ENCODE data around the gene ACVR2B.

Gene ACVR2B

DNA sequence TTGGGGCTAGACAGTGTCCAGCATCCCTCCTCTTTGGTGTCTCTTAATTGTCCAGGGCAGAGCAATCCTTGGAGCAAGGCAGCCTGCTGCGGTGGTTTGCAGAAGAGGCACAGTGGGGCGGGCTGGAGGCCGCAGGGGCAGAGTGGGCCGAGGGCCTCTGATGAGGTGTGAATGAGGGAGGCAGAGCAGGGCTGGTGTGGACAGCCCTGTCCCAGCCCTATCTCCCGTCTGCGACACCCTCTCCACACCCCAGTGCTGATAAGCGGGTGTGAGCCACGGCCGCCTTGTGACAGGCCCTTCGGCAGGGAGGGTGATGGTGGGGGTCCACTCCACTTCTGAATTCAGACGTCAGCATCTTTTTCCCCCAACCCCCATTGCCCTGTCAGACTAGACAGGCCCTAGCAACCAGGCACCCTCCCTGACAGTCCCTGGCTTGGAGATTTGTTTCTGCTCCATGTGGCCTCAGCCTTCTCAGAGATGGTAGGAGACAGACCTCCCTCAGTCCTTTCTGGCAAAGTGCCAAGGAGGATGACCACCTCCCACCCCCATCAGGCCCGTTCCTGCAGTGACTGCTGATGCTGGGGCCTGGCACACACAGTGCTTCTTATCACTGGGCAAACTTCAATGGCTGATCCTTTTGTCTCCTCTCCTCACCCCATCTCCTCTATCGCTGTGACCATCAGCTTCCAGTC is 79.7 kb downstream of the ACVR2B start:
- DNase-seq (ENCODE audit: low read depth) = no peak

DNA sequence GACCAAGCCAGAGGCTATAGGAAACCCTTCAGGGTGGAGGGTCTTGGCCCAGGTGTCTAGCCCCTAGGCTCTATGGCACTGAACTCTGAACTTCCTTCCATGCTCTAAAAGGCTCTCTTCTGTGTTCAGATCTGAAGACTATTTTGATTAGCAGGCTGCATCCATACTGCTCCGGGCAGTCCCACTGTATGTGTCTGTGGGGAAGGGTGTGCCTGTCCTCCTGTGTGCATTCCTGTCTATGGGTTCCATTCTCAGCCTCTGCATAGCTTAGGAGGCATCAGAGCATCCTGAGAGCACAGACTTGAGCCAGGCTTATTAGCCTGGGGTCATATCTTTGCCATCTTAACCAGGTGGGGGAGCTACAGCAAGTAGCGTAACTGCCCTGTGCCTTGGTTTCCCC is 80.5 kb downstream of the ACVR2B start:
- no peak for DNase-seq (ENCODE audit: low read depth)

GRCh38 chr3:38534604-38535003 is 80.9 kb downstream of the ACVR2B start:
- no peak for DNase-seq (ENCODE audit: low read depth)

- no peak for DNase-seq (ENCODE audit: low read depth)
Measured at GRCh38 chr3:38536671-38537070, 83.0 kb downstream of the ACVR2B start.

DNA sequence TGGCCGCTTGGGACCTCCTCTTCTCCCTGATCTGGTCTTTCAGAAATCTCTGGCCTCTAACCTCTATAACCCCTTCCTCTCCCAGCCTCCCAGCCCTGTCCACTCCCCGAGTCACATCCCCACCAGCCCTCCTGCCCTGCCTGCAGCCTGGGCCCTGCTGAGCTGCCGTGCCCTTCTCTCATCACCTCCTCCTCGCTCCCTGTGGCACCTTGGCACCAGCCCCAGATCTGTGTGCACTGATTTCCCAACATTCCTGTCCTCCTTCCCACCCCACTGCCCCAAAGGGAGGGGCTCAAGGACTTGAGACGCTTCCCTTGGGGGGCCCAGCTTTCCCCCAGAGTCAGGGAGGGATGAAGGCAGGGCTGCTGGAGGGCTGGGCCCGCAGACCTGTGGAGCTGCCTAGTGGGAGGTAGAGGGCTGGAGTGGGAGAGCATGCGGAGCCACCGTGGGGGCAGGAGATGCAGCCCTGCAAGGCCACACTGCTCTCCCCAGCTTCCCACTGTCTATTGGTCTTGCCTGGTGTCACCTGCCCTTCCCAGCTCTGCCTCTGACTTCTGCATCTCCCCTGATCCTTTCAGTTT is 85.2 kb downstream of the ACVR2B start:
- no peak for DNase-seq (ENCODE audit: low read depth)

DNA sequence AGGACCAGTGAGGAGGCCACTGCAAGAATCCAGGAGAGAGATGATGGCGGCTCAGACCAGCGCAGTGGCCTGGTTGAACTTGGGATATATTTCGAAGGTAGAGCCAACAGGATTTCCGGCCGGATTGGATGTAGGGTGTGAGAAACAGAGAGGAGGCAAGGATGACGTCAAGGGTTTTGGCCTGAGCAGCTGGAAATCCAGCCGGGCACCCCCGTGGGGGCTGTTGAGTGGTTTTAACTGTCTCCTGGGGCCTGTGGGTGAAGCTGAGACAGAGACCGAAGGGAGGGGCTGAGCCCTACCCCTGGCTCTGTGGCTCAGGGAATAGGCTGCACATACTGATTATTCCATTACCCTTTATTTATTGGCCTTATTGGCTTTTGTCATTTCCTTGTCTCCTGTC is 88.1 kb downstream of the ACVR2B start:
- DNase-seq (ENCODE audit: low read depth) = no peak
